ELR (cell line): ENCODE results near the gene CTBP1.
"Not testable (repeated sequence)": the region's sequence is repeated elsewhere in the genome, so short reads cannot be mapped to it uniquely, and the experiment has no call there.

ENCODE experiments used
- DNase-seq: peaks from one replicate; pipeline ENCODE4 v3.0.0-alpha.2; 2015; ENCODE audit warnings: low read depth

The CTBP1 gene

DNA sequence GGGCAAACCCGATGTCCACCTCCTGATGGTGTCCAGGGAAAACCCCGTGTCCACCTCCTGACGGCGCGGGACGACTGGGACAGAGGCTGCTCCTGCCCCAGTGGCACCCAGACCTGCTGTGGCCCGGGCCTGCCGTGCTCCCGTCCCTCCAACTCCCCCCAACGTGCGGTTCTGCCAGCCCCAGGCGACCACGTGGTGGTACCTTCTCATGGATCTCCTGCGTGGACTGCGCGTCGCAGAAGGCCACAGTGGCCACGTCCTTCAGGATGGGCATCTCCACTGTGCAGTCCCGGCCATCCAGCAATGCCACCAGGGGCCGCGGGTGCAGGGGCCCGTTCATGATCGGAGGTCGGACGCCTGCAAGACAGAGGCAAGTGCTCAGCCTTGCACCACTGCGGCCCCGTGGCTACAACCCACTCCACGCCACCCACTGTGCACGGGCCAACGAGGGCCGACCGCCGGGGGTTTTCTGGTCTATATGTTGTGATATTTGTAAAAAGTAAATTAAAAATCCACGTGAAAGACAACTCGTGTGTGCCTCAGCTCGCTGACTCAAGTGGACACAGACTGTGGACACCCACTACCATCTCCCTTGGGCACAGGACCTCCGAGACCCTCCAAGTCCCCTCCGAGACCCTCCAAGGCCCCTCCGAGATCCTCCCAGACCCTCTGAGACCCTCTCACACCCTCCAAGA lies 10.8 kb downstream of the CTBP1 start:
- DNase-seq = no peak

DNA sequence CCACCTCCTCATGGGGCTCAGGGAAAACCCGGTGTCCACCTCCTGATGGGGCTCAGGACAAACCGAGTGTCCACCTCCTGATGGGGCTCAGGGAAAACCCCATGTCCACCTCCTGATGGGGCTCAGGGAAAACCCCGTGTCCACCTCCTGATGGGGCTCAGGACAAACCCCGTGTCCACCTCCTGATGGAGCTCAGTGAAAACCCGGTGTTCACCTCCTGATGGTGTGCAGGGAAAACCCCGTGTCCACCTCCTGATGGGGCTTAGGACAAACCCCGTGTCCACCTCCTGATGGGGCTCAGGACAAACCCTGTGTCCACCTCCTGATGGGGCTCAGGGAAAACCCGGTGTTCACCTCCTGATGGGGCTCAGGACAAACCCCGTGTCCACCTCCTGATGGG lies 11.7 kb downstream of the CTBP1 start:
- not testable (repeated sequence) for DNase-seq

- not testable (repeated sequence) for DNase-seq
These were observed 12.1 kb downstream of the CTBP1 start for GRCh38 chr4:1236836-1237235.

- DNase-seq = no peak
These were observed 12.8 kb downstream of the CTBP1 start for GRCh38 chr4:1236103-1236641.

DNA sequence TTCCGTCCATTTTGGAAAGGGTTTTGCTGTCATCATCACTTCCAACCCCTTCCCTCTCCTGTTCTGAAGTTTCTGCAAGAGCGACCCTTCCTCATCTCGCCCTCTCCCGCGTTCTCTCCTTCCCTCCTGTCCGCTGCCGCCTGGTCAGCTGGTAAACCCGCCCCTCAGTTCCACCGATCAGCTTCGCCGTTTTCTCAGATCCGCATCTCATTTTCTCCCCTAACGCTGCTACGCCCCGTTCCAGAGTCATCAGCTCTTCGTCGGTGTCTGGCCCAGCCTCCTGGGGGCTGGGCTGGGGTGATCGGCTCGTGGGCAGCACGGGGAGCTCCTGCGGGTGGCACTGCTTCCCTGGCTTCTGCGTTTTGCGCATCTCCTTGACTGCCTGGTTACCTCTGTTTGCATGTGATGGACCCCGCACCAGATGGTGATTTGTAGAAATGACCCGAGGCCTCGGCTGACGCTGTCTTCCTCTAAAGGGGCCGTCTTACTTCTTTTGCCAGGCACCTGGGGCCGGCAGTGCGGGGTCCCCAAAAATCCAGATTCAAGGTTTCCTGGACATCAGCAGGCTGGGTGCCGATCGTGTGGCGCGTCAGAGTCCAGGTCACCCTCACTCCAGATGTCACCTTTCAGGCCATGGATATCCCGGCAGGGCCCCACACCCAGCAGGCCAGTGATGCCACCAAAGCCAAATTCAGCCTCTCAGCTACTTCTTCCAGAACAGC lies 13.4 kb downstream of the CTBP1 start:
- DNase-seq = no peak

DNA sequence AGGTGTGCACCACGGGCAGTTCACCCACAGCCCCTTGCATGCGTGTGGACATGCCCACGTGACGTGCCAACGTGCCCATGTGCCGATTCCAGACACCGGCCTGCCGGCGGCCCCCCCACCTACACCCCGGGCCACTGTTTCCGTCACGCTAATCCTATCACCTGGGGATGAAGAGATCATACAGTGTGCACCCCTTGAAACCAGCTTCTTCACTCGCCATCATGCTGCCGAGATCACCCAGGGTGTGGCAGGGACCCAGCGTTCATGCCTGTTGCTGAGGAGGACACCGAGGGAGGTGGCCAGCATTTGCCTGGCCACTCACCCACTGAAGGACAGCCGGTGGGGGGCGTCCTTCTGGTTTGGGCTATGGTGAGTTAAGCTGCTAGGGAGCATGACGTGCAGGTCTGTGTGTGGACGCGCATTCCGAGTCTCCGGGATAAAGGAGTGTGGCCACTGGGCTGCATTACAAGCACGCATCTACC lies 14.1 kb downstream of the CTBP1 start:
- DNase-seq = no peak

DNA sequence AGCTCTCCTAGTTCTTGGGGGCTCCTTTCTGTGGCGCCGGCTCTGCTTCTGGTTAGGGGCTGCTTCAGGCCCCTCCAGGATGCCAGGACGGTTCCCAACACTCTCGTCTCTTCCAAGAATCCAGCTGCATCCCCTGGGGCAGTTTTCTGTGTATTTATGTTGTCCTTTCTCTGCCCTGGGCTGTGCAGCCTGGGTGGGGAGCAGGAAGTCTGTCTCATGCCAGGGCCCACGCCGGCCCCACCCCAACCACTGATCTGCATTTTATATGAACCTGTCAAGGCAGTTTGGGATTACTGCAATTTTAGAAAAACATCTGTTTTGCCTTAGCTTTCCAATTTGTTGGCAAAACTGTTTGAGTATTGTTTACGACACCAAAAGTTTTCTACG lies 14.6 kb downstream of the CTBP1 start:
- DNase-seq = no peak

DNA sequence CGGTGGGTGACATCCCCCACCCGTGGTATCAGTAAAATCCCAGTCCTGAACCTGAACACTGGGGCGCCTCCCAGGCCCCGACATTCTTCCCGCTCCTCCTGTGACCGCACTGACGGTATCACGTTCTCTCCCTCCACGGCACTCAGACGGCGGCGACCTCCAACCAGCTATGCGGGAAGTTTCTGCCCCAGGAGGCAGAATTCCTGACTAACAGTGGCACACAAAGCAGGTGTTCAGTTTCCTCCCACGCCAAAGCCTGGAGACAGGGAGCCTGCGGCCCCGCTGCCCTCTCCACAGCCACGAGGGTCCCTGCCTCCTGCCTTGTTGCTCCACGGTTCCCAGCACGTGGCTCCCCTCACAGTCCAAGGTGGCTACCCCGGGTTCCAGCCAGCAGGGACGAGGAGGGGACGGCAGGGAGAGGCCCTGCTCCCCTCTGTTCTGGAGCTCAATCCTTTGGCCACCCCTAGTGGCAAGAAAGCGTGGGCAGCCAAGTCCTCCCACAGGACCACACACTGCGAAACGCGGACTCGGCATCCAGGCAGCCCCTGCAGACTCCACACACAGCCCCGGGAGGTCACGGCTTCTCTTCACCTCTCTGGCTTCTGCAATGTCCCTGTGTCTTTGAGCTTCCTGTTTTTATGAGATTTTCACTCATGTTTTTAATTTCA lies 15.2 kb downstream of the CTBP1 start:
- DNase-seq = no peak

- DNase-seq = no peak
These were observed 16.0 kb downstream of the CTBP1 start for GRCh38 chr4:1232661-1233621.

DNA sequence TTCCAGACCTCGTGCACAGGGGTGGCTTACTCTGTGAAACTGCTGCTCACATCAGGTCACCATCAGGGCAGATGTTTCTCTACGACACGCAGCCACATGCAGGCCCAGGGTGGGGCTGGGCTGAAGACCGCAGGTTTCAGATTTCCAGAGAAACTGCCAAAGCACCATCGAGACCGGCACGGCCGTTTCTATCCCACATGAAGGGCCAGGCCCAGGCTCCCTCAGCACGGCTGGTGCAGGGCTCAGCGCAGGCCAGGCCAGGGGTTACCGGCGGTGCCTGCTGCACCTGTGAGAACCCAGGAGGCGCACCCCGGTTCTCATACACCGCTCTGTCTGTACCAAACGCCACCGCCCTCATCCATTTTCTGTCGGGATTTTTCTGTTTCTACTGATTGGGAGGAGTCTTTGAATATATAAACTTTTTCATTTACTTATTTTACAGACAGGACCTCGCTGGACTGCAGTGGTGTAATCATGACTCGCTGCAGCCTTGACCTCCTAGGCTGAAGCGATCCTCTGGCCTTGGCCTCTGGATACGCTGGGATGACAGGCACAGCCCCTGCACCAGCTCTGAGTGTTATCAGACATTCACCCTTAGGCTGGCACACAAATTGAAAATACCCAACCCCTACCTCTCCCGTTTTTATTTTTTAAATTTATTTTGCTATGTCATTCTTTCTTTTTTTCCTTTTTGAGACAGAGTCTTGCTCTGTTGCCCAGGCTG lies 17.1 kb downstream of the CTBP1 start:
- DNase-seq = no peak

DNA sequence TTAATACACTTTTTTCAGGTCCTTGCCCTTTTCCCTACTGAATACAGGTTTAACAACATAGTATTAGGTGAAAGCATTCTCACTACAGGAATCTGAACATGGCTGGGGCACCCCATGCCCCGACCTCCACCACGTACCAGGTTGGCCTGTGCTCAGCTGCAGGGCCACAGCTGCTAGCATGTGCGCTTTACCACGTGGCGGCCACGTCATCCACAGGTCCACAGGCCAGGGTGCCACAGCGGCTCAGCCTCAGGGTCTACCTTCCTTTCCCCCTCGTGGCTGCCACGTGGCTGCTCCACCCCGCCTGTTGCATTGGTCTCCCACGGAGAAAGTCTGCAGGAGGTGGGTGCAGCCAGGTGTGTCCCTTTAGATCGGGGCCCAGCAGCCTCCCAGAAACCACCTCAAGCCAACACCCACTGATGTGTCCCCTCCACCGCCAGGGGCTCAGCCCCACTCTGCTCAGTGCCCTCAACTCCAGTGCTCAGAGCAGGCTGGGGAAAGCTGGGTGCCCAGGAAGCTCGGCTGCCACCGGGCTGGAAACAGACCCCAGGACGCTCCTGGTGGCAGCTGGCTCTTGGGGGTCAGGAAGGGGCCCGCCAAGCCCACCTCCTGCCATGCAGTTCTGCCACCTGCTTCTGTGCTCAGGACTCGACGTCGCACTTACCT lies 17.8 kb downstream of the CTBP1 start:
- no peak for DNase-seq

- no peak for DNase-seq
These were observed 18.6 kb downstream of the CTBP1 start for GRCh38 chr4:1230316-1230715.

DNA sequence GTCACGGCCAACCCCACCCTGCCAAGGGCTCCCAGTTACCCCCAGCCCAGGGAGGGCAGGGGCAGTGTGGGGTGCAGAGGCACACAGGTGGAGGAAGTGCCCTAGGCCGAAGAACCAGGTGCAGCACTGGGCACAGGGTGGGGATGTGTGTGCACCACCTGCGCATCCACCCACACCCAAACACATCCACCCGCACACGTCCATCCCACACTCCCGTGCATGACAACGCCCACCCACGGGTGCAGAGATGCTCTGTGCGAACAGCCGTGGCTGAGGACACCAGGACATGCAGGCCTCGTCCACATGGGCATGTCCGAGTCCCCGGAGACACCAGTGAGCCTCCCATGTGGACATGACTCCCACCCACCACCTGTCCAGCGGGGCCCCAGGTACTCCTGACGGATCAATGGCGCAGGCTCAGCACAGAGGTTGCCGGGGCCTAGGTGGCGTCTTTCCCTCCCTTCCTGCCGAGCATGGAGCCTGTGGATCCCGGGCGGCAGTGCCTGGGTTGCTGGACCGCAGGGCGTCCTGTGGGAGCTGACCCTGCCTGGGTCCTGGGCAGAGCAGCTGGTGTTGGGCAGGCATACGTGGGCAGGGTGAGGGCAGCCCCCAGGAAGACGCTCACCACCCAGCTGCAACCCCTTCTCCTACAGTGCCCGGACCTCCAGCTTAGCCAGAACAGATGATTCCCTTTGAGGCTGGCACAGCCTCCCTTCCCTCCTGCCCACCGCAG lies 19.6 kb downstream of the CTBP1 start:
- no peak for DNase-seq

- DNase-seq = no peak
These were observed 21.1 kb downstream of the CTBP1 start for GRCh38 chr4:1227816-1228215.

DNA sequence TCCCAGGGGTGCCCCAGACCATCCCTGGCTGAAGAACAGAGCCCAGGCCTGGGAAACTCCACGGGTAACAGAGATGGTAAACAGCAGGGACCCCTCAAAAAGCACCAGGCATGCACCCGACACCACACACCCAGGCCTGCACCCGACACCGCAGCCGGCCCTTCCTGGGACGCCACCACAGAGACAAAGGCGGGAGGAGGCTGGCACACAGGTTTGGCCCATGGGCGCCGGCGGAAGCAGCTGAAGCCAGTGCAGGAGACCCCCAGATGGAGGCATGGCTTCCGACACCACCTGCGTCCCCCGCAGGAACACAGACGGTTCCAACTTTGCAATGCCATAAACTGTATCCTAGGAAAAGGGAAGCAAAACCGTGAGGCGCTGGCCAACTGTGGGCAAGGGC lies 22.3 kb downstream of the CTBP1 start:
- DNase-seq = no peak

DNA sequence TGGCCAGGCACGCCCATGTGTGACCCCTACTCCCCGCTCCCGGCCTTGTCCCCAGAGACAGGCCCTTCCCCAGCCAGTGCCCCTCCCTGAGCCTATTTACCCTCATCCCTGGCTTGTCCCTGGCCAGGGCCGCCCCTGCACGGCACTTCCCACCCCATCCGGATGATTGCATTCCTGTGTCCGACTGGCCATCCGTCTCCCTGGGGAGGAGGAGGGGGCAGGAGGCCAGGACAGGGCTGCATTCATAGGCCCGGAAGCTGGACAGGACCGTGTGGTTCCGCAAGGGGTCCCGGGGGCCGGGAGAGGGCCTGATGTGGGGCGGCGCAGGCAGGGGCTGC lies 22.8 kb downstream of the CTBP1 start:
- DNase-seq = no peak

DNA sequence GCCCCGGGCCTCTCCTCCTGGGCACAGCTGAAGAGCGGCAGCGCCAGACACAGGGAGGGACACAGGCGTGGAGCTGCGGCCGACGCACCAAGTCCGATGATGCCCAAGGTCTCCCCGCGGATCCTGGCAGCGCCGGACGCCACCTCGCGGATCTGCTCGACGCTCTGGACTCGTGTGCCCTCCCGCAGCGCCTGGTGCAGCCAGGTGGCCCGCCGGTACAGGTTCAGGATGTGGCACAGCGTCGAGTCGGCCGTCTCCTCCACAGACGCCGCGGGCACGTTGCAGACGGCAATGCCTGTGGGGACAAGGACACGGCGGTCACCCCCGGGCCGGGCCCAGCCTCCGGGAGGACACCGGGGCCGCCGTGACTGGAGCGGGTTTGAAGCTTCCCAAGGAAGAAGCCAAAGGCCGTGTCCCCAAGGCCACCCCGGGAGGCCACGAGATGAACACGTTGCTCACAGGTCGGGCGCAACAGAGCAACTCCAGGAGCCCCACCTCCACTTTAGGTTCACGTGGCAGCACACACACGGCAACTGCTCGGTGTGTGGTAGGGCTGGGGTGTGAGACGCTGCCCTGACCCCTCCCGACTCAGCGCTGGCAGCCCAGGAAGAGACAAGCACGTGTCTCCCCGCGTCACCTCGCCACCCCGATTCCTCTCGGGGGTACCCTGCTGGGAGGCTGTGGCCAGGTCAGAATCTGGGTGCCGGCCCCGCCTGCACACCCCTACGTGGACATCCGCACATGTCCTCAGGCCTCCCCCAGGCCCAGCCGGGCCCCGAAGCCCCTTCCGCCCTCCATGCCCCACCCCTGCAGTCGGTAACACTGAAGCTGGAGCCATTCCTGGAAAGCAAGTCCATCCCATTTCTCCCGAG lies 23.4 kb downstream of the CTBP1 start:
- DNase-seq = no peak

- no peak for DNase-seq
These were observed 24.8 kb downstream of the CTBP1 start for GRCh38 chr4:1223841-1224809.
